Fibroblast of skin of back (primary cell): ENCODE results near the gene BAD.

Source experiments
- DNase-seq: peaks from one replicate; pipeline ENCODE4 v3.0.0-alpha.2; 2013

Gene BAD

GRCh38 chr11:64296236-64296635 lies 11.8 kb upstream of the BAD start:
- DNase-seq = no peak

DNA sequence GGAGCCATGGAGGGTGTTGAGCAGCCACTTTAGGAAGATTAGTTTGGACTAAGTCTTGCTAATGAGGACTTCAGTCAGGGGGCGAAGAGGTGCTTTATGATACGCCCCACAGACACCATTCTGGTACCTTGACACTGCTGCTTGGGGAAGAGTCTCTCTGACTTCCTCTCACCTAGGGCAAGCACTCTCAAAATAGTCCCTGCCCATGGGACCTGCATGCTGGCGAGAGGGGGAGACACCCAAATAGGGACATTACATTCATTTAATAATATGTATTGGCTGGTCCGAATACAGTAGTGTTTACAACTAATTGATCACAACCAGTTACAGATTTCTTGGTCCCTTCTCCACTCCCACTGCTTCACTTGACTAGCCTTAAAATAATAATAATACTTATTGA lies 11.3 kb upstream of the BAD start:
- no peak for DNase-seq

- peak; percentile 63 for DNase-seq
These were observed 10.3 kb upstream of the BAD start for GRCh38 chr11:64294774-64295173.

- no peak for DNase-seq
These were observed 8.2 kb upstream of the BAD start for GRCh38 chr11:64292460-64293254.

DNA sequence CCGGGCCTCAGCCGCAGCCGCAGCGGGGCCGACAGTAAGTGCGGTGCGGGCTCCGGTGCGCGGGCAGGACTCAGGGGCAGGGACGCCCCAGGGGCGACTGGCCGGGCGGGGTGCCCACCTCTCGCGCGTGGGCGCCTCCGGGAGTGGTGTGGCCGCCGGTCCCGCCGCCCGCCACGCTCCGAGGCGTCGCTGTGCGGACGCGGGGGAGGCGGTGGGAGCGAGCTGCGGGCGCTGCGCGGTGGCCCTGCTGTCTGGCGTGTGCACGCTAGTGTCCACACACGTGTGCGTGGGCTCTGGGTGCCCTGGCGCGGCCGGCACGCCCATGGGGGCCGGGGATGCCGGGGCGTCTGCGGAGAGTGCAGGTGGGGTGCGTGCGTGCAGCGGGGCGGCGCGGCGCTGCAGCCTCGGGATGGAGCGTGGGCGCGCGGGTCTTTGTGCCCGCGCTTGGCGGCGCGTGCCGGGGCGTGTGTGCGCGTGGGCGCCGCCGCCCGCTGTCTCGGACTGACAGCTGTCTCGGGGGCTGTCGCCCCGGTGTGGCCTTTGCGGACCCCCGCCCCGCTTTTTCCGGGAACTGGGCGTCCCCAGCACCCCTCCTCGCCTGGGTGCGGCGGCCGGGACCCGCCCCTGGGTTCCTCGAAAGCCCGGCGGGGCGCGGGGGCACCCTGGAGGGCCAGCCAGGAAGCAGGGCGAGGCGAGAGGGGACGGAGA lies 7.4 kb upstream of the BAD start:
- no peak for DNase-seq

- no peak for DNase-seq
These were observed 6.8 kb upstream of the BAD start, which contains the start of gene KCNK4 for GRCh38 chr11:64291262-64291751. TSS of gene KCNK4 (plus strand) at chr11:64291302. CDS start at chr11:64293019, 1,717 bp downstream.

DNA sequence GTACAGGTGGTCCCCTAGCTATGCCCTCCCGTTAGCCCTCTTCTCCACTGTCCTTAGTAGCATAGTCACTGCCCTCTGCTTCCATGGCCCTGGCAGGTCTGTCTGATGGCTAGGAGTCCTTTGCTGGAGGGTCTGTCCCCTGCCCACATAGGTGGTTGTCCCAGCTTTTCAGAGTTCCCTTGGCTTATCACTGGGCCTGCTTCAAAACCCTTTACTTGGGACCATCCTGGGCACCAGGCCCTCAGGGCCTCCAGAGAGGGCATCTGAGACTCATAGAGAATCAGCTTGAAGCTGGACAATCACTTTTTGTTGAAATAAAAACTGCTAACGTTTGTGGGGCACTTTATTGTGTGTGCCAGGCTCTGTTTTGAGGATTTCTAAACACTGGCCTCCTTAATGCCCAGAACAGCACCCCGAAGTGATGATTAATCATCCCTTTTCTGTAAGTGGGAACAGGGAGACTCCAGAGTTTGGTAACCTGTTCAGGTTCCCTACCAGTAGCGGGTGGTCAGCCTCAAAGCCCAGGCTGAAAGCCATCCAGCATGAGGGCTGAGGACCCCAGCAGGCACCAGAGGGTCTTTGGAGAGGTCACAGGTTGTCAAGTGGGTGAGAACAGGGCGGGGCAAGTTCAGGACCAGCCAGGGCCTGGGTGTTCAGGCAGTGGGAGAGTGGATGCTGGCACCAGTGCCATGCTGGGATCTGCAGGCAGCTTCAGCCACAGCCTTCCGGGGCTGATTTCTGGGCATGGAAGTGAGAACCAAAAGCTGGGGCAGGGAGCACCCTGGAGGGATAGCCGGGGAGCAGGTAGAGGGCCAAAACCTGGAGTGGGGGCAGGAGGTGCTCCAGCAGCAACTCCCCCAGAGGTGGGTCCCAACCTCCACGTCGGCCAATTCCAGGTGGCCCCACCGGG lies 6.1 kb upstream of the BAD start:
- no peak for DNase-seq

GRCh38 chr11:64289002-64289564 lies 4.6 kb upstream of the BAD start:
- no peak for DNase-seq

DNA sequence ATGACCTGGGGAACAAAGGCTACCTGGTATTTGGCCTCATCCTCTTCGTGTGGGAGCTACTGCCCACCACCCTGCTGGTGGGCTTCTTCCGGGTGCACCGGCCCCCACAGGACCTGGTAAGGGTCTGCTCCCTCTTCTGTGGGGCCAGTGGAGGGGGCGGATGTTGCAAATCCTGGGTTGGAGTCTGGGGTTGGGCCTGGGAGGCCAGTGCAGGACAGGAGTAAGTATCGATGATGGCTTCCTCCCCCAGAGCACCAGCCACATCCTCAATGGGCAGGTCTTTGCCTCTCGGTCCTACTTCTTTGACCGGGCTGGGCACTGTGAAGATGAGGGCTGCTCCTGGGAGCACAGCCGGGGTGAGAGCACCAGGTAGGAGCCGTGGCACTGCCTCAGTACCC lies 3.9 kb upstream of the BAD start:
- DNase-seq = no peak

- no peak for DNase-seq
These were observed 3.3 kb upstream of the BAD start for GRCh38 chr11:64287676-64288352.

GRCh38 chr11:64286801-64287159 lies 2.3 kb upstream of the BAD start:
- no peak for DNase-seq

DNA sequence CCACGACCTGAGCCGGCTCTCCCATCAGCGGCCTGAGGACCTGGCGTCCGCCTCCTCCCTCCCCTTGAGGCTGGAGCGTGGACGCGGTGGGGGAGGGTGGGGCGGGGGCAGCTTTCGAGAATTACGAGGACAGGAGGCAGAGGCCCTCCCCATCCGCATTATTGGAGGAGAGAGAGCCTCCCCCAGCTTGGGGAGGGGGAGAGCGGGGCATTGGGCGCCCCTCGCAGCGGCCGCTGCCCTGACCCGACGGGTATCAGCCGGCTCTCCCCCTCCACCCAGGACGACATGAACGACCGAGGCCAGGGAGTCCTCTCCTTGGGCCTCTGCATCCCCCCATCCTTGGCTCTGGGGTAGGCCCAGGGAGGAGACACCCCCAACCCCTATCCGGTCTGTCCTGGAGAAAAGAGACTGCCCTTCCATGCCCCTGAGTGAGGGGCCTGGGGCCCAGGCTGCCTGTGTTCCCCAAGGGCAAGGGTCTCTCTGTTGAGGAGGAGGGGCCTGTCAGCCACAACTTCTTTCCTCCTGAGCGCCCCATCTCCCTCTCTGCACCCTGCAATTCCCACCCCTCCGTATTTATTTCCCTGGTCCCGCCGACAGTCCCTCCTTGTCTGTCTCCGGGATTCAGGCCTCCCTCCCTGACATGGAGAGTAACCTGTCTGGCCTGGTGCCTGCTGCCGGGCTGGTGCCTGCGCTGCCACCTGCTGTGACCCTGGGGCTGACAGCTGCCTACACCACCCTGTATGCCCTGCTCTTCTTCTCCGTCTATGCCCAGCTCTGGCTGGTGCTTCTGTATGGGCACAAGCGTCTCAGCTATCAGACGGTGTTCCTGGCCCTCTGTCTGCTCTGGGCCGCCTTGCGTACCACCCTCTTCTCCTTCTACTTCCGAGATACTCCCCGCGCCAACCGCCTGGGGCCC lies 1.7 kb upstream of the BAD start:
- no peak for DNase-seq

GRCh38 chr11:64284962-64285884 lies 758 bp upstream of the BAD start, which contains the start of gene GPR137:
TSS of gene GPR137 (plus strand) at chr11:64285848. CDS start at chr11:64286525, 677 bp downstream.
- DNase-seq = peak; percentile 72

- DNase-seq = no peak
These were observed 1.4 kb downstream of the BAD start for GRCh38 chr11:64283092-64283491.

GRCh38 chr11:64281957-64282770 lies 2.3 kb downstream of the BAD start:
- DNase-seq = no peak

DNA sequence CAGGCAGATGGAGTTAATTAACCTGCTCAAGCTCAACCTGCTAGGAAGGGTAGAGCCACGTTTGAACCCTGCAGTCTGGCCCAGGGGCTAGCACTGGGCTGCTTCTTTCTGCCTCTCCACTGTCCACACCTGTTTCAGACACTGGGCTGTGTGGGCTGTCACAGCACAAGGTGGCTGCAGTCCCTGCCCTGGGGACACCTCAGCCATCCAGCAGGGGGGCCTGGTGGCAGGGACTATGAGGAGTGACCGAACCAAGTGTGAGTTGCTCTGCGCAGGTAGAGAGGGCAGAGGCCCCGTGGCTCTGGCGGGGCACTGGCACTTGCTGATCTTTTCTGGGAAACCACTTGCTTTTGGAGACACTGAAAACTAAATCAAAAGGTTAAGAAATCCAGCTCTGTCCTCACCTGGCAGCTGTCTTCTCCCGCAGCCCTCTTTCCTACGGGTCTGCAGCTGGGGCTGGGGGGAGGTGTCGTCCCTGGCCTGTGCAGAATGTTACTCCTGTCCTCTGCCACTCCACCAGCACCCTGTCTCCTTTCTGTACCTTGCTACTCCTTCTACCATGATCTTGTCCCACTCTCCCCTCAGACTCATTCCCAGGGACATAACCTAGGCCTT lies 5.8 kb downstream of the BAD start:
- DNase-seq = no peak

DNA sequence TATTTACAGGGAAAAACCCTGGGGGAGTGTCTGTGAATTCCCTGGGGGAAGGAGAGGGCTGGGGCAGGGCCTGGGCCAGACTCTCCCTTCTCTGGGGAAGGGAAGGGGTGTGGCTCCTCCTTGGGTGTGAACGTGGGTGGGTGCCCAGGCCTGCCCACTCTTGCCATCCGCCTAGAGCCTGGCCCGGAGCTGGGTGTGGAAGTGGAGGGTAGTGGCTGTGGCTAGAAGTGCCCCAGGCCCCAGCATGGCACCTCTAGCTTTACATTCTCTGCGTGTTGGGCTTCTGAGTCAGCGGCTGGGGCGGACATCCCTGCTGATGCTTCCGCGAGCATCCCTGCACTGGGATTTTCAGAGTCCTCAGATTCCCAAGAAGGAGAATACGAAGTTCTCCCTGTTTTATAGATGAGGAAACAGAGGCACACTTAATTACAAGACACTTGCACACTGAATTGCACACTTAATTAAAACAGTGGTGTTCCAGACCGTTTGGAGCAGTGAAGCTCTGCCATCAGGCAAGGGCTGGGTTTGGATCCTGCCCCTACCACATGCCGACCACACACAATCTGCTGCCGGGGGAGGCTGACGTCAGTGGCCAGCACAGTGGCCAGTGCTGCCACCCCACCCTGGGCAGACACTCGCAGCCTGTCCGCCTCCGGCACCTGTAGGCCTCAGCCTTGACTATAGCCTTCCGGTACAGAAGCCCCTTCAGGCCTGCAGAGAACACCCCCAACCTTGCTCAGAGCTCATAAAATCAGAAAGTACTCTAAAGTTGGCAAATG lies 7.6 kb downstream of the BAD start:
- DNase-seq = peak; percentile 78
